Activated CD4-positive, alpha-beta T cell treated with anti-CD3 and anti-CD28 coated beads for 48 hours (primary cell): ENCODE data around the gene SYNE3.
A peak's percentile ranks its signal among the peaks of the same experiment; 100 is the strongest.
"Not testable (repeated sequence)": the region's sequence is repeated elsewhere in the genome, so short reads cannot be mapped to it uniquely, and the experiment has no call there.

Experiments used
- DNase-seq: peaks from one replicate; pipeline ENCODE4 v3.0.0-alpha.2; 2020

Gene SYNE3

GRCh38 chr14:95523815-95524448 is 7.5 kb upstream of the SYNE3 start:
- DNase-seq = peak; percentile 47

DNA sequence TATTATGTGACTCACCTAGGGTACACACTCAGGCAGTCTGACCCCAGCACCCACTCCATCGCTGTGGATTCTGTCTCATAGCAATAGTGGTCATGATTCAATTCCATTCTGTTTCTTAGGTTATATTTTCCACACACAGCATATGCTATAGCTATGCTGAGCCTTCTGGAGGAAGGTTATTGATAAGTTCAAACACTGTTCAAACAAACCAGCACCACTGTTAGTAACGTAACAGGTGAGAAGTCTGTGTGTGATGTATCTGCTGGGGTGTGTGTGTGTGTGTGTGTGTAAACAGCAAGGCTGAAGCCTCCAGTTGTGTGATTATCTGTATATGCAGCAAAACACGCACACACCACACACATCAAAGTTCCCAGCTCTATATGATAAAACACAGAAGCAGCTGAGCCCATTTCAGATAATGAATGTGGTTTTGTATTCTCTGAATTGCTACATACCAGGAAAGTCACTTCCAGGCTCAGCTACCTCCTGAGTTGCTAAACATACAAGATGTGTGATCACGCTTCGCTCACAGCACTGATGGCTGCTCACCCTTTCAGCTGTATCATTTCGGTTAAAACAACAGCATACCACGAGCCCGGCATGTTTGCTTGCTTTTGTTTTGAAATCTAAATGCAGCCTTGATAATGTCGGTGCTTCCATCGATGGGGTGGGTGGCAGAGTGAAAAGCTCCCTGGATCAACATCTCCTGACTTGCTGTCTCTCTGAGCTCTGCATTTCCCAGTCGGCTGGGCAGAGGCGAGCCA is 6.8 kb upstream of the SYNE3 start:
- DNase-seq = peak; percentile 75

GRCh38 chr14:95522556-95522955 is 6.1 kb upstream of the SYNE3 start:
- DNase-seq = no peak

- DNase-seq = no peak
Observed at GRCh38 chr14:95522116-95522515, 5.7 kb upstream of the SYNE3 start.

- DNase-seq = no peak
Observed at GRCh38 chr14:95521001-95521400, 4.6 kb upstream of the SYNE3 start.

DNA sequence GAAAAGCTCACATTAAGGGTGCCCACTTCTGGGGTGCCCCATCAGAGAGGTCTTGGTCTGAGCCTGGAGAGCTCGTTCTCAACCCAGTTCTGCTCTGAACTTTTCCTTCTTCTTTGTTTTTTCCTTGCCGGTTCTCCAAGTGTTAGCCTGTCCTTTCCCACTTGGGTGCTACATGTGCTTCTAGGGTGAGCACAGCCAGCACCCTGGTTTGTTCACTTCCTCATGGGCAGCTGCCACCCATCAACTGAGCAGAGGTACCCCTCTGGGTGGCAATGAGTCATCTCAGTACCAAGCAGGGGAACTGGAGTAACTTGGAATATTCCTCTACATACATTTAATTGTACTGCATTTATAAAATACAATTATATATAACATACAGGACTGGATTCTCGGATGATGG is 3.9 kb upstream of the SYNE3 start:
- no peak for DNase-seq

DNA sequence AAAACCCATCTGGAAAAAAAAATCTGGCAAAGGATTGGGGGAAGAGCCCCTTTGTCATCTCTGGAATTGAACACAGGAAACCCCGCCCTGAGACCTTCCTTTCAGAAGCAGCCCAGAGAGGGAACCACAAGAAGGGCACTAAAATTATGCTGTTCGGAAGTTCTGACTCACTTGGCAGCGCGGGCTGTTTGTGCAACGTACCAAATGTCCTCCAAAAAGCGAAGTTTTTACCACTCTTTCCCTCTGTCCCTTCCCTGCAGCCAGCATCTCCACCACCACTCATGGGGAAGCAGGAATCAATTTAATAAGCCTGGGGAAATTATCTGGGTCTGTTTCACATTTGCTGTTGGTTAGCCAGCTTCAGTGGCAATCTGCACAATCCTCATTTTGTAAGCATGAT is 3.2 kb upstream of the SYNE3 start:
- peak; percentile 82 for DNase-seq

DNA sequence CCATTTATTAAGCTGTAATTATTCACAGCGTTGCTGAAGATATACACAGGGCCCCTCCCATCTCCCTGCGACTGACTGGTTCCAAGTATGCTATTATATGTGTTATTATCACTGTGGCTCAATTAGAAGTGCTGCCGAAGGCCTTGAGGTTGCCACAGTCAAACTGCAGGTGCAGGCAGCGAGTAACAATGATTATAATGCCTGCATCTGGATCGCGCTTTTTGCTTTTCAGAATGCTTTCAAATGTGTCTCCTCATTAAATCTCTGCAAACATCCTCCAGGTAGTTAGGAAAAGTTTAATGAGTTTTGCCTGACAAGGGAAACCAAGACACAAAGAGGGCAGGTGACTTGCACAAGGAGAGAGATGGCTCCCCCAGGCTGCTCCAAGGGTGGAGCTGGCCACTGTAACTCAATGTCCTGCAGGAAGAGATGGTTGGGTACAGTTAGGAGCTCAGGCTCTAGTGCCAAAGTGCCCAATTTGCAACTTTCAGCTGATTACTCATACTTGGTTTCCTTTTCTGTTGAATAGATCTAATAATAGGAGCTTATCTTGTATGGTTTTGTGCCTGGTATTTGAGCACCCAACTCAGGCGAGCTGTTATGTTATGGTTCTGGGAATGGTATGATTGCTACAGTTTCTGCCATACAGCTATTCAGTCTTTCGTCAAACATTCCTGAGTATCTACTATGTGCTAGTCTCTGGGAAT is 1.7 kb upstream of the SYNE3 start:
- no peak for DNase-seq

- DNase-seq = peak; percentile 90
Observed at GRCh38 chr14:95515596-95516552, 576 bp downstream of the SYNE3 start.

GRCh38 chr14:95515080-95515489 is 1.4 kb downstream of the SYNE3 start:
- DNase-seq = peak; percentile 28

- no peak for DNase-seq
Observed at GRCh38 chr14:95514131-95515079, 2.0 kb downstream of the SYNE3 start.

GRCh38 chr14:95513291-95513690 is 3.2 kb downstream of the SYNE3 start:
- no peak for DNase-seq

GRCh38 chr14:95511687-95512086 is 4.8 kb downstream of the SYNE3 start:
- no peak for DNase-seq

- no peak for DNase-seq
Observed at GRCh38 chr14:95510804-95511203, 5.6 kb downstream of the SYNE3 start.

DNA sequence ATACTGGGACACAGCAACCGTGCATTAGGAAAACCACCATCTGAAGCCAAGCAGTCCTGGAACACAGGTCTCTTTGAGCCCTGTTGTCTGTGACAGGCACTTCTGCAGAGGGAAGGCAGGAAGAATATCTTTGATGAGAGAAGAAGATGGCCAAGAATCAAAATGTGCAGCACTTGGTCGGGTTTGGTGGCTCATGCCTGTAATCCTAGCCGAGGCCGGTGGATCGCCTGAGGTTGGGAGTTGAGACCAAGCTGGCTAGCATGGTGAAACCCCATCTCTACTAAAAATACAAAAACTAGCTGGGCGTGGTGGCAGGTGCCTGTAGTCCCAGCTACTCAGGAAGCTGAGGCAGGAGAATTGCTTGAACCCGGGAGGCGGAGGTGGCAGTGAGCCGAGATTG is 6.1 kb downstream of the SYNE3 start:
- not testable (repeated sequence) for DNase-seq

GRCh38 chr14:95509495-95509894 is 7.0 kb downstream of the SYNE3 start:
- DNase-seq = no peak

DNA sequence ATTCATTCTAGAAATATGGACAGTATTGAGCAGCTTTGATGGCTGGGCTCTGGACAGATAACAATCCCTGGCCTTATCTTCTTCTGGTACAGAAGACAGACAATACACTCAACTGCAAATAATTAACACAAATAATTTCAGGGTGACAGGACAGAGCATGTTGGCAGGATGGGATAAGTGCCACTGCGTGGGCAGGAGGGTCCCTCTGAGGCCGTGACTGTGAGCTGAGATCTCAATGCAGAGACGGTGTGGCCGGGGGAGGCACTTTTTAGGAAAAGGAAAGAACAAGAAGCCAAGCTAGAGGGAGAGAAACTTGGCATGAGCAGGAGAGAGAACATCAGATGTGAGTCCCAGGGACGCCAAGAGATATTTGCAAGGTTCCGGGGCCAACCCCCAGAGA is 8.1 kb downstream of the SYNE3 start:
- no peak for DNase-seq

DNA sequence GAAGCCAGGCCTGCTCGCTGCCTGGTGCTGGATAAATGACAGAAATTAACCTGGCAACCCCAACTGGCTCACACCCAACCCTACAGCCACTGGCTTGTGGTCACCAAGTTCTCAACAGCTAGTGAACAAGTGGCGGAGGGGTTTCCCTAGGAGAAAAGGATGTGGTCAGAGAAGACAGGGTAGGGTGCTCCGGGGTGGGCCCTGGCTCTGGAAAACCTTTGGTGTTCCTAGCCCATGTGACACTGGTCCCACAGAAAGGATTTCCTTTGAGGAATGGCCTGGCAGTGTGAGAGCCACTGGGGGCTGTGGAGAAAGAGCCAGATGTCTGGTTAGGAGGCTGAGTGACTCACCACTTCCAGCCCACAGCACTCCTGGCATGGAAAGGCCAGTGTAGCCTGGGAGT is 8.7 kb downstream of the SYNE3 start:
- no peak for DNase-seq

- DNase-seq = no peak
Observed at GRCh38 chr14:95507174-95507573, 9.3 kb downstream of the SYNE3 start.

GRCh38 chr14:95505030-95505589 is 11.3 kb downstream of the SYNE3 start:
- no peak for DNase-seq
